Measurements from ENCODE around the gene FHL1.

- no peak for TF ChIP-seq SUZ12 (IDR thresholded peaks at IDR 0.05; ENCODE audit: extremely low read depth, insufficient read depth, insufficient read length)
- no peak for TF ChIP-seq YY1 (IDR thresholded peaks at IDR 0.05; ENCODE audit: insufficient read depth, insufficient read length)
- no peak for TF ChIP-seq ZNF274 (IDR thresholded peaks at IDR 0.05; ENCODE audit: low read depth, low read length)
These were observed 12.3 kb downstream of the FHL1 start for GRCh38 chrX:136159611-136160025.

Measured in NT2/D1 (cell line).